Measurements from ENCODE around the gene DISP3. TPM values are rescaled to one million over a fixed set of nuclear protein-coding genes. Genes with fewer than 3 reads are reported as not detected.

DISP3 gene
- total and polyA plus RNA-seq, 4 donors = 0.10 to 0.12 TPM; not detected in 2

- no peaks in the 10 kb centered on the region for H3K27me3 ChIP-seq (ENCODE audit: control insufficient read depth in 1 of 2, insufficient read depth in 2 of 2, low read length in 1 of 2)
- no peak overlapping the region for H3K4me3 ChIP-seq (ENCODE audit: low read length in 2 of 2)
- H3K36me3 ChIP-seq (ENCODE audit: control insufficient read depth in 1 of 2, insufficient read depth in 2 of 2, low read length in 1 of 2) = no peaks in the 10 kb centered on the region
- intact Hi-C loops (cut with DNase I) = no loop called here
- H3K4me1 ChIP-seq (ENCODE audit: control insufficient read depth in 1 of 2, insufficient read depth in 2 of 2, low read length in 2 of 2) = no peaks in the 10 kb centered on the region
- ATAC-seq (ENCODE audit: low FRiP score) (no peak), DNase-seq (no peak)
- H3K27ac ChIP-seq (ENCODE audit: low read depth in 1 of 2, low read length in 2 of 2) = no peak overlapping the region
- H3K9me3 ChIP-seq (ENCODE audit: control insufficient read depth, low read length) = no peaks in the 10 kb centered on the region
- 63 to 65% methylated on average over 11 of the region's 11 CpGs for WGBS, 2 donors
Observed at GRCh38 chr1:11441211-11441952, 37.6 kb upstream of the DISP3 start.

GRCh38 chr1:11443043-11443442 lies 35.9 kb upstream of the DISP3 start:
- Histone ChIP-seq H3K4me3 (ENCODE audit: low read length in 2 of 2) (no peak overlapping the region), H3K27me3 (ENCODE audit: control insufficient read depth in 1 of 2, insufficient read depth in 2 of 2, low read length in 1 of 2) (no peaks in the 10 kb centered on the region), H3K4me1 (ENCODE audit: control insufficient read depth in 1 of 2, insufficient read depth in 2 of 2, low read length in 2 of 2) (no peaks in the 10 kb centered on the region), H3K9me3 (ENCODE audit: control insufficient read depth, low read length) (no peaks in the 10 kb centered on the region), H3K27ac (ENCODE audit: low read depth in 1 of 2, low read length in 2 of 2) (no peak overlapping the region), H3K36me3 (ENCODE audit: control insufficient read depth in 1 of 2, insufficient read depth in 2 of 2, low read length in 1 of 2) (no peaks in the 10 kb centered on the region)
- WGBS, 2 donors = 86 to 89% methylated on average over 1 of the region's 1 CpG
- intact Hi-C loops (cut with DNase I) = no loop called here
- DNase-seq = no peak
- no peak for ATAC-seq (ENCODE audit: low FRiP score)

GRCh38 chr1:11443961-11444658 lies 34.8 kb upstream of the DISP3 start:
- Histone ChIP-seq H3K9me3 (ENCODE audit: control insufficient read depth, low read length) (no peaks in the 10 kb centered on the region), H3K36me3 (ENCODE audit: control insufficient read depth in 1 of 2, insufficient read depth in 2 of 2, low read length in 1 of 2) (no peaks in the 10 kb centered on the region), H3K4me3 (ENCODE audit: low read length in 2 of 2) (no peak overlapping the region), H3K4me1 (ENCODE audit: control insufficient read depth in 1 of 2, insufficient read depth in 2 of 2, low read length in 2 of 2) (no peaks in the 10 kb centered on the region), H3K27me3 (ENCODE audit: control insufficient read depth in 1 of 2, insufficient read depth in 2 of 2, low read length in 1 of 2) (no peaks in the 10 kb centered on the region), H3K27ac (ENCODE audit: low read depth in 1 of 2, low read length in 2 of 2) (no peak overlapping the region)
- 51 to 52% methylated on average over 8 of the region's 8 CpGs for WGBS, 2 donors
- DNase-seq (no peak), ATAC-seq (ENCODE audit: low FRiP score) (no peak)
- intact Hi-C loops (cut with DNase I) = no loop called here

GRCh38 chr1:11444907-11445306 lies 34.0 kb upstream of the DISP3 start:
- H3K27me3 ChIP-seq (ENCODE audit: control insufficient read depth in 1 of 2, insufficient read depth in 2 of 2, low read length in 1 of 2) = no peaks in the 10 kb centered on the region
- ATAC-seq (ENCODE audit: low FRiP score) (no peak), DNase-seq (no peak)
- no peaks in the 10 kb centered on the region for H3K4me1 ChIP-seq (ENCODE audit: control insufficient read depth in 1 of 2, insufficient read depth in 2 of 2, low read length in 2 of 2)
- WGBS, 2 donors = 70 to 71% methylated on average over 7 of the region's 7 CpGs
- no peak overlapping the region for H3K27ac ChIP-seq (ENCODE audit: low read depth in 1 of 2, low read length in 2 of 2)
- no peaks in the 10 kb centered on the region for H3K9me3 ChIP-seq (ENCODE audit: control insufficient read depth, low read length)
- intact Hi-C loops (cut with DNase I) = no loop called here
- H3K4me3 ChIP-seq (ENCODE audit: low read length in 2 of 2) = no peak overlapping the region
- no peaks in the 10 kb centered on the region for H3K36me3 ChIP-seq (ENCODE audit: control insufficient read depth in 1 of 2, insufficient read depth in 2 of 2, low read length in 1 of 2)

GRCh38 chr1:11447903-11448302 lies 31.1 kb upstream of the DISP3 start:
- no peak overlapping the region for H3K4me3 ChIP-seq (ENCODE audit: low read length in 2 of 2)
- H3K36me3 ChIP-seq (ENCODE audit: control insufficient read depth in 1 of 2, insufficient read depth in 2 of 2, low read length in 1 of 2) = no peaks in the 10 kb centered on the region
- no peaks in the 10 kb centered on the region for H3K4me1 ChIP-seq (ENCODE audit: control insufficient read depth in 1 of 2, insufficient read depth in 2 of 2, low read length in 2 of 2)
- H3K27me3 ChIP-seq (ENCODE audit: control insufficient read depth in 1 of 2, insufficient read depth in 2 of 2, low read length in 1 of 2) = no peaks in the 10 kb centered on the region
- no peaks in the 10 kb centered on the region for H3K9me3 ChIP-seq (ENCODE audit: control insufficient read depth, low read length)
- H3K27ac ChIP-seq (ENCODE audit: low read depth in 1 of 2, low read length in 2 of 2) = no peak overlapping the region
- intact Hi-C loops (cut with DNase I) = no loop called here
- DNase-seq (no peak), ATAC-seq (ENCODE audit: low FRiP score) (no peak)
- 49 to 52% methylated on average over 10 of the region's 10 CpGs for WGBS, 2 donors

- ATAC-seq (ENCODE audit: low FRiP score) (no peak), DNase-seq (no peak)
- Histone ChIP-seq H3K27ac (ENCODE audit: low read depth in 1 of 2, low read length in 2 of 2) (no peak overlapping the region), H3K4me1 (ENCODE audit: control insufficient read depth in 1 of 2, insufficient read depth in 2 of 2, low read length in 2 of 2) (no peaks in the 10 kb centered on the region), H3K27me3 (ENCODE audit: control insufficient read depth in 1 of 2, insufficient read depth in 2 of 2, low read length in 1 of 2) (no peaks in the 10 kb centered on the region), H3K9me3 (ENCODE audit: control insufficient read depth, low read length) (no peaks in the 10 kb centered on the region), H3K4me3 (ENCODE audit: low read length in 2 of 2) (no peak overlapping the region), H3K36me3 (ENCODE audit: control insufficient read depth in 1 of 2, insufficient read depth in 2 of 2, low read length in 1 of 2) (no peaks in the 10 kb centered on the region)
- intact Hi-C loops (cut with DNase I) = no loop called here
- WGBS, 2 donors = 60 to 61% methylated on average over 20 of the region's 20 CpGs
Observed at GRCh38 chr1:11448373-11449099, 30.4 kb upstream of the DISP3 start.

GRCh38 chr1:11449100-11449403 lies 29.9 kb upstream of the DISP3 start:
- H3K4me1 ChIP-seq (ENCODE audit: control insufficient read depth in 1 of 2, insufficient read depth in 2 of 2, low read length in 2 of 2) = no peaks in the 10 kb centered on the region
- H3K27me3 ChIP-seq (ENCODE audit: control insufficient read depth in 1 of 2, insufficient read depth in 2 of 2, low read length in 1 of 2) = no peaks in the 10 kb centered on the region
- intact Hi-C loops (cut with DNase I) = no loop called here
- no peaks in the 10 kb centered on the region for H3K9me3 ChIP-seq (ENCODE audit: control insufficient read depth, low read length)
- DNase-seq (no peak), ATAC-seq (ENCODE audit: low FRiP score) (no peak)
- H3K4me3 ChIP-seq (ENCODE audit: low read length in 2 of 2) = no peak overlapping the region
- 28 to 35% methylated on average over 11 of the region's 11 CpGs for WGBS, 2 donors
- H3K27ac ChIP-seq (ENCODE audit: low read depth in 1 of 2, low read length in 2 of 2) = no peak overlapping the region
- no peaks in the 10 kb centered on the region for H3K36me3 ChIP-seq (ENCODE audit: control insufficient read depth in 1 of 2, insufficient read depth in 2 of 2, low read length in 1 of 2)

GRCh38 chr1:11450310-11450709 lies 28.6 kb upstream of the DISP3 start:
- Histone ChIP-seq H3K36me3 (ENCODE audit: control insufficient read depth in 1 of 2, insufficient read depth in 2 of 2, low read length in 1 of 2) (no peaks in the 10 kb centered on the region), H3K4me3 (ENCODE audit: low read length in 2 of 2) (no peak overlapping the region), H3K9me3 (ENCODE audit: control insufficient read depth, low read length) (no peaks in the 10 kb centered on the region), H3K27ac (ENCODE audit: low read depth in 1 of 2, low read length in 2 of 2) (no peak overlapping the region), H3K27me3 (ENCODE audit: control insufficient read depth in 1 of 2, insufficient read depth in 2 of 2, low read length in 1 of 2) (no peaks in the 10 kb centered on the region), H3K4me1 (ENCODE audit: control insufficient read depth in 1 of 2, insufficient read depth in 2 of 2, low read length in 2 of 2) (no peaks in the 10 kb centered on the region)
- WGBS, 2 donors = 84 to 89% methylated on average over 5 of the region's 5 CpGs
- DNase-seq = no peak
- intact Hi-C loops (cut with DNase I) = no loop called here
- no peak for ATAC-seq (ENCODE audit: low FRiP score)
